ENCODE measurements around the gene LRRN3.

Gene LRRN3

GRCh38 chr7:111075498-111075897 lies 15.4 kb upstream of the LRRN3 start:
- no peak for TF ChIP-seq CTCF (IDR thresholded peaks at IDR 0.05; ENCODE audit: insufficient read depth, low read depth, low read length, missing control alignments)
- DNase-seq (ENCODE audit: low read depth), result no peak
- H3K4me3 ChIP-seq (ENCODE audit: low read length), result no peak overlapping the region

- TF ChIP-seq CTCF (IDR thresholded peaks at IDR 0.05; ENCODE audit: insufficient read depth, low read depth, low read length, missing control alignments), result no peak
- peak; percentile 34 for DNase-seq (ENCODE audit: low read depth)
Observed at GRCh38 chr7:111076205-111076604, 14.7 kb upstream of the LRRN3 start.

DNA sequence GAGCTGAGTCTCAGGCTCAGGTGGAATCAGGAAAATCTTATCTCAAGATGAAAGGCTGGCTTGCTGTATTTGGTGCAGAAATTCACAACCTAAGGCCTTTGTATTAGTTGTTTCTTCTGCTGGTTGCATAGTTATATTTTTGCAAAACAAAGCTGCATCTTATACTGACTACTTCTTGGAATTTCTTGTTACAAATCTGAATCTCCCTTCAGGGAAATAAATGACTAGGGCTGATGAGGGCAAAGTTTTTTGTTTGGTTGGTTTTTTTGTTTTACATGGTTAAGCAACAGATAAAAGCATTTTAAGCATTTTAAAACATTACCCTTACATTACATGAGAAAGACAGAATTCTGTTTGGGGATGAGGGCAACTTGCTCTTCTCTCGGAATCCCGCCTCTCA lies 13.9 kb upstream of the LRRN3 start:
- TF ChIP-seq CTCF (IDR thresholded peaks at IDR 0.05; ENCODE audit: insufficient read depth, low read depth, low read length, missing control alignments), result no peak
- no peak for DNase-seq (ENCODE audit: low read depth)
- no peak overlapping the region for H3K4me3 ChIP-seq (ENCODE audit: low read length)

More at GRCh38 chr7:111076205-111076604, 14.7 kb upstream of the LRRN3 start:
- H3K4me3 ChIP-seq (ENCODE audit: low read length), result no peak overlapping the region

- H3K4me3 ChIP-seq (ENCODE audit: low read length), result no peak overlapping the region
- no peak for DNase-seq (ENCODE audit: low read depth)
- no peak for TF ChIP-seq CTCF (IDR thresholded peaks at IDR 0.05; ENCODE audit: insufficient read depth, low read depth, low read length, missing control alignments)
Observed at GRCh38 chr7:111080495-111081105, 10.3 kb upstream of the LRRN3 start.

DNA sequence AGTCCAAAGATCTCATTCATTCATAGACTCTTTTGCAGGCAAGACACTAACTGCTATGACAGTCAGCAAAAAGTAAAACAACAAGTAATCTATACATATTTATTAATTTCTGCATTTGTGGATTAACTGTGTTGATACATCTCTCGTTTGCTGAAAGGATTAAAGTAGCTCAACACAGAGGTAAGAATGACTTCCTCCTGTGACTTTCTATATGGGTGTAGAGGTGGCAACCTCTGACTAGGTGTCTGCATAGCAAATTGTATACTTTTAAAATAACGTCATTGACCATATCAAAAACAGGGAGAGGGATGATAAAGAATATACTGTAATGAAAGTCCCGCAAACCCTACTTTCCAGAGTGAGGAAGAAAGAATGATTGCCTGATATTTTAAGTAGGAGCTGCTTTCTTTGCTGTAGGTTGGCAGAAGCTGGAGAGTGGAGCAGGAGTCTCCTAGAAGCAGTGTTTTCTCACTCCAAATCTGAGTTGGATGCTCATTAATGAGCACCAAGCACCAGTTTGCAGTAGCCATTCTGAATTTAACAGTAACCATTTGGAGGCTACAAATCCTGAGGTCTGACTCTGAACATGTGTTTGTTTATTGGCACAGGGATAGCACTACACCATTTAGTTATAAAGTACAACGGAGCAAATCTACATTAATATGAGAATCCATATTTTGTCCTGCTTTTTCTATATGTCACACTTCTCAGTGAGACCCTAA lies 9.2 kb upstream of the LRRN3 start:
- H3K4me3 ChIP-seq (ENCODE audit: low read length), result no peak overlapping the region
- no peak for DNase-seq (ENCODE audit: low read depth)
- TF ChIP-seq CTCF (IDR thresholded peaks at IDR 0.05; ENCODE audit: insufficient read depth, low read depth, low read length, missing control alignments), result no peak

GRCh38 chr7:111082351-111082750 lies 8.6 kb upstream of the LRRN3 start:
- no peak overlapping the region for H3K4me3 ChIP-seq (ENCODE audit: low read length)
- DNase-seq (ENCODE audit: low read depth), result no peak
- no peak for TF ChIP-seq CTCF (IDR thresholded peaks at IDR 0.05; ENCODE audit: insufficient read depth, low read depth, low read length, missing control alignments)

DNA sequence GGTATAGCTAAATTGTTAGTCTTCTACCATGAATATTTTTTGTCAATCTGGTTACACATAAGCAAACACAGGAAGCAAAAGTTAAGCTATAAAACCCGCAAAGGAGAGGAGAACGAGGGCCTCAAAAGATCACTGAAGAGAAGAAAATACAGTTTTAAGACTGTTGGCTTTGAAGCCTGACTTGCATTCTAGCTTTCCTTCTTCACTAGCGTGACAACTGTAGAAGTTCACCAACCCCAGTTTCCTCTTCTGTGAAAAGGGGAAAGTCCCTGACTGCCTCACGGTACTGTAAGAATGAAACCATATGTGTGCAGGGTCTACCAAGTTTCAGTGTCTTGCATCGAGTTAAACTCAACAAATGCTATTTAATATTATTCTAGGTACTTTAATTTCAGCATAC lies 7.5 kb upstream of the LRRN3 start:
- H3K4me3 ChIP-seq (ENCODE audit: low read length), result no peak overlapping the region
- no peak for DNase-seq (ENCODE audit: low read depth)
- TF ChIP-seq CTCF (IDR thresholded peaks at IDR 0.05; ENCODE audit: insufficient read depth, low read depth, low read length, missing control alignments), result no peak

All from epithelial cell of esophagus (primary cell).